Neural cell (in vitro differentiated cells): ENCODE measurements around the gene MYO1D. TPM values are rescaled to one million over a fixed set of nuclear protein-coding genes. Genes with fewer than 3 reads are reported as not detected.

ENCODE experiments used
- H2AFZ ChIP-seq: fragments of 200-600, 300-800 bp; sonication (generic), shearing (Covaris generic); 2 replicates; pipeline ENCODE4 v1.6.0; 2014; ENCODE audit warnings: low read depth, mild to moderate bottlenecking, antibody characterized with exemption, low read length, moderate library complexity
- H3F3A ChIP-seq: fragments of 200-600 bp; shearing (Covaris generic); 2 replicates; pipeline ENCODE4 v1.6.1; 2016; ENCODE audit warnings: mild to moderate bottlenecking, moderate library complexity, mixed read lengths, antibody characterized with exemption, low read length; ENCODE audit not compliant: insufficient read depth, poor library complexity, severe bottlenecking
- H3K27ac ChIP-seq: fragments of 200-600, 300-800 bp; sonication (generic), shearing (Covaris generic); 2 replicates; pipeline ENCODE4 v1.5.1; 2014; ENCODE audit warnings: mild to moderate bottlenecking, low read length, moderate library complexity
- H3K27me3 ChIP-seq: fragments of 300-800, 200-600 bp; sonication (generic), shearing (Covaris generic); 2 replicates; pipeline ENCODE4 v1.6.0; 2014; ENCODE audit warnings: mild to moderate bottlenecking, low read depth, low read length, moderate library complexity; ENCODE audit not compliant: insufficient read depth
- H3K36me3 ChIP-seq: fragments of 300-800, 200-600 bp; sonication (generic), shearing (Covaris generic); 2 replicates; pipeline ENCODE4 v1.5.1; 2014; ENCODE audit warnings: mild to moderate bottlenecking, antibody characterized with exemption, low read length, moderate library complexity; ENCODE audit not compliant: insufficient read depth
- H3K4me2 ChIP-seq: fragments of 300-800, 200-600 bp; sonication (generic), shearing (Covaris generic); 2 replicates; pipeline ENCODE4 v1.6.0; 2014; ENCODE audit warnings: mild to moderate bottlenecking, low read length
- H3K4me3 ChIP-seq: fragments of 300-800, 200-600 bp; sonication (generic), shearing (Covaris generic); 2 replicates; pipeline ENCODE4 v1.5.1; 2014; ENCODE audit warnings: mild to moderate bottlenecking, low read length, moderate library complexity
- H3K79me2 ChIP-seq: fragments of 200-600 bp; shearing (Covaris generic); replicated peaks from 2 replicates; pipeline ENCODE4 v1.6.0; 2014; ENCODE audit warnings: mild to moderate bottlenecking, low read length, moderate library complexity; ENCODE audit not compliant: insufficient read depth
- H3K9ac ChIP-seq: fragments of 300-800, 200-600 bp; sonication (generic), shearing (Covaris generic); 2 replicates; pipeline ENCODE4 v1.6.1; 2016; ENCODE audit warnings: mild to moderate bottlenecking, low read length, mixed read lengths
- H3K9me2 ChIP-seq: fragments of 200-600 bp; shearing (Covaris generic); 2 replicates; pipeline ENCODE4 v1.6.1; 2016; ENCODE audit warnings: mild to moderate bottlenecking, low read length, mixed read lengths; ENCODE audit not compliant: insufficient read depth
- H3K9me3 ChIP-seq: fragments of 200-600, 300-800 bp; sonication (generic), shearing (Covaris generic); 2 replicates; pipeline ENCODE4 v1.6.1; 2016; ENCODE audit warnings: mild to moderate bottlenecking, mixed run types, low read length, moderate library complexity, mixed read lengths
- H4K20me1 ChIP-seq: fragments of 200-600 bp; shearing (Covaris generic); 2 replicates; pipeline ENCODE4 v1.6.1; 2016; ENCODE audit warnings: mild to moderate bottlenecking, mixed run types; ENCODE audit not compliant: insufficient read depth
- CTCF ChIP-seq: fragments of 450-650 bp; IDR thresholded peaks from 2 replicates; pipeline ENCODE4 v1.5.1; 2014; ENCODE audit warnings: antibody characterized with exemption, mild to moderate bottlenecking, moderate library complexity; ENCODE audit not compliant: poor library complexity, severe bottlenecking
- EP300 ChIP-seq: fragments of 450-650 bp; conservative IDR thresholded peaks from 2 replicates; pipeline ENCODE4 v1.6.1; 2014; ENCODE audit warnings: antibody characterized with exemption, mild to moderate bottlenecking, moderate library complexity; ENCODE audit not compliant: poor library complexity, severe bottlenecking
- EZH2 ChIP-seq: fragments of 200-600, 300-800 bp; shearing (Covaris generic), sonication (generic); IDR thresholded peaks from 2 replicates; pipeline ENCODE4 v1.6.1; 2014; ENCODE audit warnings: antibody characterized with exemption, low read length, borderline replicate concordance, mild to moderate bottlenecking; ENCODE audit not compliant: insufficient read depth, poor library complexity, severe bottlenecking
- MXI1 ChIP-seq: fragments of 450-650 bp; conservative IDR thresholded peaks from 2 replicates; pipeline ENCODE4 v1.6.1; 2014; ENCODE audit warnings: antibody characterized with exemption, mild to moderate bottlenecking; ENCODE audit not compliant: poor library complexity, severe bottlenecking
- POLR2AphosphoS5 ChIP-seq: IDR thresholded peaks from 2 replicates; pipeline ENCODE4 v1.6.1; 2012
- RAD21 ChIP-seq: fragments of 450-650 bp; conservative IDR thresholded peaks from 2 replicates; pipeline ENCODE4 v1.6.1; 2014; ENCODE audit warnings: antibody characterized with exemption, mild to moderate bottlenecking, moderate library complexity
- REST ChIP-seq: IDR thresholded peaks from 2 replicates; pipeline ENCODE4 v1.6.1; 2012; ENCODE audit warnings: borderline replicate concordance
- SMC3 ChIP-seq: fragments of 450-650 bp; conservative IDR thresholded peaks from 2 replicates; pipeline ENCODE4 v1.6.1; 2014; ENCODE audit warnings: antibody characterized with exemption, mild to moderate bottlenecking, moderate library complexity; ENCODE audit not compliant: poor library complexity
- TAF1 ChIP-seq: IDR thresholded peaks from 2 replicates; pipeline ENCODE4 v1.6.1; 2012; ENCODE audit warnings: low read depth
- polyA plus RNA-seq: library from polyadenylated mRNA; depleted of rRNA; stranded (reverse); fragments of >200 nt; gene quantifications from 2 replicates; pipeline ENCODE4 v1.2.3, GENCODE V29; 2014

MYO1D gene
- polyA plus RNA-seq, 1 donor from 2014 or later: 10.7 TPM

GRCh38 chr17:32569171-32570080 is 307.5 kb downstream of the MYO1D start:
- Histone ChIP-seq H3K4me3 (no peak overlapping the region), H3K4me2 (no peak overlapping the region), H3K9me2 (no peaks in the 10 kb centered on the region), H3K27ac (no peak overlapping the region), H3K79me2 (no peaks in the 10 kb centered on the region), H3K9ac (no peak overlapping the region), H3F3A (no peaks in the 10 kb centered on the region), H2AFZ (no peak overlapping the region), H4K20me1 (no peaks in the 10 kb centered on the region), H3K9me3 (no peaks in the 10 kb centered on the region), H3K36me3 (no peaks in the 10 kb centered on the region), H3K27me3 (no peaks in the 10 kb centered on the region)
- no peak for TF ChIP-seq EP300
- no peak for TF ChIP-seq POLR2AphosphoS5
- no peak for TF ChIP-seq MXI1
- TF ChIP-seq CTCF: no peak
- no peak for TF ChIP-seq RAD21
- no peak for TF ChIP-seq TAF1
- no peak for TF ChIP-seq REST
- no peak for TF ChIP-seq EZH2
- TF ChIP-seq SMC3: no peak

- Histone ChIP-seq H3K27ac (no peak overlapping the region), H3K27me3 (no peaks in the 10 kb centered on the region), H2AFZ (no peak overlapping the region), H3K9ac (no peak overlapping the region), H3F3A (no peaks in the 10 kb centered on the region), H3K4me2 (no peak overlapping the region), H3K9me3 (no peaks in the 10 kb centered on the region), H3K36me3 (no peaks in the 10 kb centered on the region), H3K79me2 (no peaks in the 10 kb centered on the region), H3K4me3 (no peak overlapping the region), H3K9me2 (no peaks in the 10 kb centered on the region), H4K20me1 (no peaks in the 10 kb centered on the region)
- TF ChIP-seq REST (no peak), POLR2AphosphoS5 (no peak), MXI1 (no peak), EP300 (no peak), EZH2 (no peak), TAF1 (no peak), SMC3 (no peak), RAD21 (no peak), CTCF (no peak)
Observed at GRCh38 chr17:32568705-32569104, 308.2 kb downstream of the MYO1D start.
